Liver (tissue), 3 donors: ENCODE results near the gene SHOC2.

Experiments used
- ATF3 ChIP-seq: IDR thresholded peaks from 2 replicates; pipeline ENCODE4 v1.6.1; 2016; ENCODE audit warnings: antibody characterized with exemption
- CTCF ChIP-seq: fragments of 150-350 bp; IDR thresholded peaks from 2 replicates; pipeline ENCODE4 v1.5.1; 2017; ENCODE audit warnings: improper control_type of control experiment, low read depth, low read length; ENCODE audit not compliant: missing input control
- EGR1 ChIP-seq, 2 donors: IDR thresholded peaks; 2 replicates each; pipeline ENCODE4 v1.6.1; 2016 to 2018; ENCODE audit warnings: antibody characterized with exemption in 2 of 2, low read depth in 2 of 2
- FOXA1 ChIP-seq: IDR thresholded peaks from 2 replicates; pipeline ENCODE4 v1.6.1; 2016; ENCODE audit warnings: antibody characterized with exemption
- MAX ChIP-seq: IDR thresholded peaks from 2 replicates; pipeline ENCODE4 v1.6.1; 2016; ENCODE audit warnings: antibody characterized with exemption
- RAD21 ChIP-seq, 2 donors: IDR thresholded peaks; 2 replicates each; pipeline ENCODE4 v1.6.1; 2016; ENCODE audit warnings: antibody characterized with exemption in 2 of 2, mild to moderate bottlenecking in 2 of 2
- REST ChIP-seq: IDR thresholded peaks from 2 replicates; pipeline ENCODE4 v1.6.1; 2016; ENCODE audit warnings: antibody characterized with exemption, mild to moderate bottlenecking
- RXRA ChIP-seq, 2 donors: IDR thresholded peaks; 2 replicates each; pipeline ENCODE4 v1.6.1; 2017 to 2018; ENCODE audit warnings: antibody characterized with exemption in 2 of 2, mild to moderate bottlenecking in 1 of 2
- TAF1 ChIP-seq: conservative IDR thresholded peaks from 2 replicates; pipeline ENCODE4 v1.6.1; 2016; ENCODE audit warnings: antibody characterized with exemption, mild to moderate bottlenecking
- YY1 ChIP-seq: IDR thresholded peaks from 2 replicates; pipeline ENCODE4 v1.6.1; 2016; ENCODE audit warnings: antibody characterized with exemption, mild to moderate bottlenecking
- ZBTB33 ChIP-seq: IDR thresholded peaks from 2 replicates; pipeline ENCODE4 v1.6.1; 2016; ENCODE audit warnings: antibody characterized with exemption
- donor health status: healthy.
- donor health status: healthy.

- TF ChIP-seq CTCF (no peak), MAX (no peak), RXRA (IDR thresholded peaks at IDR 0.05) (no peak), EGR1 (IDR thresholded peaks at IDR 0.05; ENCODE audit: low read depth in 2 of 2) (no peak), TAF1 (no peak), ZBTB33 (no peak), ATF3 (no peak), YY1 (no peak), FOXA1 (no peak), RAD21 (IDR thresholded peaks at IDR 0.05) (no peak), REST (no peak)
Measured at GRCh38 chr10:110965216-110965615, 45.8 kb downstream of the SHOC2 start.
